IPS DF 4.7 (cell line): ENCODE data around the gene BRICD5.

ENCODE experiments used
- DNase-seq: peaks from one replicate; pipeline ENCODE4 v3.0.0-alpha.2; 2013; ENCODE audit warnings: low spot score; ENCODE audit errors: extremely low read depth

The BRICD5 gene

DNA sequence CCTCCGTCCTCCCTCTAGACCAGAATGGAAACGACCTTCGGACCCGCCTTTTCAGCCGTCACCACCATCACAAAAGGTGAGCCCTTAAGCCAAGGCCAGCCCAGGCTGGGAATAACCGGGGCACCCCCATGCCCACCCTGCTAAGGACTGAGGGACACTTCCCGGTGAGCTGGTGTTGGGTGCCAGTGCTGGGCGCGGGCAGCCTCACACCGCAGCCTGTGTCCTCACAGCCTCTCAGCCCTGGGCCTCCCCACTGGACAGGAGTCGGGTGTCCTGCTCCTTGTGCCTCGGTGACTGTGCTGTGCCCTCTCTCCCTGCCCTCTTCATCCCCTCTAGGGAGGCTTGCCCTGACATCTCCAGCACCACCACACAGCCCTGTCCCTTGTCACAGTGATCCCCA, 44.8 kb downstream of the BRICD5 start:
- no peak for DNase-seq

DNA sequence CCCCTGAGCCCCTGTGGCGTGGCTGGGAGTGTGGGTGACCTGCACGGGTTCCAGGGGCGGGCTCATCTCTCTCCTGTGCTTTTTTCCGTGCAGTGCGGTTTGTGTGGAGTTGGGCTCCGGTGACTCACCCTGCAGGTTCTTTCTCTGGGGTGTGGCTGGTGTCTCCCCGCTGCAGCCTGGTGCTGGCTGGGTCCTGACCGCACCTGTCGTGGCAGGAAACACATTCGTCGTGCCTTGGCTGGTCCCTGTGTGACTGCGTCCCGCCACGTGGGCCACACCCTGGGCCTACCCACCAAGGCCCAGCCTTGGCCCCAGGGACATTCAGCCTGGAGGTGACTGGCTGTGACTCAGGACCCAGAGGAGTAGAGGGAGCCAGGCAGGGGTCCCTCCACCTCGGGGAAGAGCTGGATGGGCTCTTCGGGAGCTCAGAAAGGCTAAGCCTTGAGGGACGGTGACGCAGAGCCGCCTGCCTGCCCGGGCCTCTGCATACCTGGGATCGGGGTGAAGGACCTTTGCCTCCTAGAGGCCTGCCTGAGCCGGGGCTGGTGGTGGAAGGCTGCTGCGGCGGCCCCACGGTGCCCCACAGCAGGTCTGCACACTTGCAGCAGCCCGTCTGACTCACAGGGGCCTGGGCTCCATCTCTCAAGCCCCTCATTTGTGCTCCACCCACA, 47.3 kb downstream of the BRICD5 start:
- no peak for DNase-seq

DNA sequence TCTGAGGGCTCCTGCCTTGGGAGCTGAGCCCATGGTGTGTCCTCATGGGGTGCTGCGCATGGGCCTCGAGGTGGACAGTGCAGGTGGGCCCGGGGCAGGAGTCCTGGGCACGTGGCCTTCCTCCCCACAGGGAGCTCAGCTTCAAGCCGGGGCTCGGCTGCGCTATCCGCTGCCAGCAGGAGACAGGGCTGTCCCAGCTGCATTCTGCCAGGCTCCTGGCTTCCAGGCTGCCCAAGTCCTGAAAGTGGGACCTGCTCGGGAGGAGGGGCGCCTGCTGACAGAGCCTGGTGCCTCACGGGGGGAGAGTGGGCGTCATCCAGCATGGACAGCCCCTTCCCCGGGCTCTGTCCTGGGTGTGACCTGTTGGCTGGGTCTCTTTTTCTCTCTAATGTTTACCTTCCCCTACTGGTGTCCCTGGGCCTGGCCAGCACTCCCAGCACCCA, 48.0 kb downstream of the BRICD5 start:
- no peak for DNase-seq

DNA sequence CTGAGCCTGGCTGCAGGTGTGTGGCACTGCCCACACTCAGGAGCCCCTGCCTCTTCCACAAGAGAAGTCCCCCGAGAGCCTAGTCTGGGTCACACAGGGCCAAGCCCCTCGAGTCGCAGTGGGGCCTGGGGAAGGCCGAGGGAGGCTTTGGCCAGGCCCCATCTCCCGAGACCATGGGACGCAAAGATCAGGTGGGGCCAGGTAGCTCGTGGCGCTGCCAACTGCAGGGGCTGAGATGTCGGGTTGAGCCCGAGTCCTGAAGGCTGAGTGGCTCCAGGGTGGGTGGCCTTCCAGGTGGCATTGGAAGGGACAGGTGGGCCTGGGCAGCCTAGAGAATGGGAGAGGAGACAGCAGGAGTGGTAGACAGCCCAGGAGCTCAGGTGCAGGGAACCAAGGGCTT, 48.8 kb downstream of the BRICD5 start:
- DNase-seq: no peak

DNA sequence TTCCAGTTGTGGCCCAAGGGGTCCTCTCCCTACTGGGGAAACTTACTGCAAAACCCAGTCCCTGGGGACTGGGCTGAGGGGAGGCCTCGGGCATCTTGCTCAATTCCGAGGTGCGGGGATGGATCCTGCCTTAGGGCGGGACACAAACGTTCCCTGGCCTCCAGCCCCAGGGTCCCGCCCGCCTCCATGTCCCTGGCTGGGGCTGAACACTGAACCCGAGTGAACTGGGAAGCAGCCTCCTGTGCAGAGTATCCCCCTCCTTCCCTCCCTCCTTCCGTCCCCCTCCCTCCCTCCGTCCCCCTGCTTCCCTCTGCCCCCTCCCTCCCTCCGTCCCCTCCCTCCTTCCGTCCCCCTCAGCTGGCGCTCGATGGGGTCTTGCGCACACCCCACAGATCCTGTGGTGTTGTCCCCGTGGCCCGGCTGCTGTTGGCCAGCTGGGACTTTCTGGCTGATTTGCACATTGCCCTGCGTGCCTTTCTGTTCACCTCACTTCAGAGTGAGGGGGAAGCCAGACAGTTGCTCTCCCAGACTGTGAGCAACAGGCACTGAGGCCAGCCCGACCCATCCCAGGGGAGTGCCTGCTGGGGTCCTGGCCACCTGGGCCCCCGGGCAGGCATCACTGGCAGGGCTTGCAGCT, 49.6 kb downstream of the BRICD5 start:
- DNase-seq: no peak
